OCI-LY7 (cell line): ENCODE results near the gene LHFPL6. TPM values are rescaled to one million over a fixed set of nuclear protein-coding genes. Genes with fewer than 3 reads are reported as not detected.

Source experiments
- BruUV-seq: library from RNA; stranded (reverse); fragments of 400-500 nt; replicated peaks from 2 replicates; lab custom pipeline; 2021; lab: Mats Ljungman, UMichigan
- CTCF ChIA-PET: fragments of 300-600 bp; sonication (Branson Sonifier 250); formaldehyde crosslinking; loops from one replicate; lab custom pipeline; 2022; ENCODE audit warnings: antibody characterized with exemption; ENCODE audit not compliant: unreplicated experiment; lab: Charles Lee
- POLR2A ChIA-PET: fragments of 300-600 bp; sonication (Branson Sonifier 250); formaldehyde crosslinking; loops from one replicate; lab custom pipeline; 2022; ENCODE audit warnings: antibody characterized with exemption; lab: Charles Lee
- DNase-seq: peaks from one replicate; pipeline ENCODE4 v3.0.0-alpha.2; 2015; ENCODE audit warnings: low spot score
- H2AFZ ChIP-seq: fragments of 200-600 bp; sonication (generic), shearing (Covaris generic); 2 replicates; pipeline ENCODE4 v1.6.1; 2014; ENCODE audit warnings: mild to moderate bottlenecking, antibody characterized with exemption, low read length, moderate library complexity
- H3K27ac ChIP-seq: fragments of 200-600 bp; sonication (generic); 2 replicates; pipeline ENCODE4 v1.5.1; 2014; ENCODE audit warnings: mixed run types, low read depth, mild to moderate bottlenecking, moderate library complexity, low read length, inconsistent platforms; ENCODE audit not compliant: poor library complexity, severe bottlenecking
- H3K36me3 ChIP-seq: fragments of 200-600 bp; sonication (generic); 2 replicates; pipeline ENCODE4 v1.6.1; 2014; ENCODE audit warnings: mild to moderate bottlenecking, antibody characterized with exemption, low read length, moderate library complexity, mixed read lengths; ENCODE audit not compliant: insufficient read depth
- H3K4me1 ChIP-seq: fragments of 200-600 bp; sonication (generic); 2 replicates; pipeline ENCODE4 v1.5.1; 2014; ENCODE audit warnings: mild to moderate bottlenecking, low read length; ENCODE audit not compliant: insufficient read depth, poor library complexity, severe bottlenecking
- H3K4me2 ChIP-seq: fragments of 200-600 bp; sonication (generic); 2 replicates; pipeline ENCODE4 v1.6.1; 2014; ENCODE audit warnings: mild to moderate bottlenecking, low read length
- H3K4me3 ChIP-seq: fragments of 200-600 bp; sonication (generic); 2 replicates; pipeline ENCODE4 v1.5.1; 2014; ENCODE audit warnings: mild to moderate bottlenecking, low read depth, low read length; ENCODE audit not compliant: poor library complexity, severe bottlenecking
- H3K79me2 ChIP-seq: fragments of 200-600 bp; sonication (generic); 2 replicates; pipeline ENCODE4 v1.6.1; 2016; ENCODE audit warnings: low read depth, mild to moderate bottlenecking, low read length, moderate library complexity, mixed read lengths; ENCODE audit not compliant: insufficient read depth
- H3K9me2 ChIP-seq: fragments of 200-600 bp; sonication (generic); 2 replicates; pipeline ENCODE4 v1.6.1; 2016; ENCODE audit warnings: mild to moderate bottlenecking, low read length, mixed read lengths; ENCODE audit not compliant: insufficient read depth
- H3K9me3 ChIP-seq: fragments of 200-600 bp; sonication (generic); 2 replicates; pipeline ENCODE4 v1.6.1; 2014; ENCODE audit warnings: mild to moderate bottlenecking, mixed run types, low read length, mixed read lengths
- H4K20me1 ChIP-seq: fragments of 200-600 bp; sonication (generic); 2 replicates; pipeline ENCODE4 v1.6.1; 2014; ENCODE audit warnings: mild to moderate bottlenecking, antibody characterized with exemption, low read length, moderate library complexity, mixed read lengths; ENCODE audit not compliant: insufficient read depth
- EZH2phosphoT487 ChIP-seq: fragments of 200-600 bp; sonication (generic); IDR thresholded peaks from 2 replicates; pipeline ENCODE4 v1.6.1; 2018; ENCODE audit warnings: low read depth, borderline replicate concordance, mild to moderate bottlenecking, mixed run types, antibody characterized with exemption, low read length, moderate library complexity, mixed read lengths
- intact Hi-C: fragments of 100-400 bp; cut with micrococcal nuclease; formaldehyde crosslinking; loops from one replicate; pipeline ENCODE4 v1.10.0; 2022; ENCODE audit not compliant: unreplicated experiment
- total RNA-seq, 2 experiments: library from RNA; depleted of rRNA in 1 of 2; stranded (reverse); fragments of >200 nt in 1 of 2; shearing (Covaris generic) in 1 of 2; gene quantifications; 2 replicates each; pipeline ENCODE4 v1.2.3, GENCODE V29; 2014 to 2022
- TF ChIP-seq, protein P1 (sequence below): fragments of 200-600 bp; sonication (generic); conservative IDR thresholded peaks from 2 replicates; pipeline ENCODE4 v1.5.1; 2014; ENCODE audit warnings: mild to moderate bottlenecking, antibody characterized with exemption, low read length, moderate library complexity, mixed read lengths

The LHFPL6 gene
- total RNA-seq, 2 experiments from 2014 or later, result 15.1 to 27.7 TPM

- H3K4me1 ChIP-seq, result no peaks in the 10 kb centered on the region
- H4K20me1 ChIP-seq, result no peaks in the 10 kb centered on the region
- no peak overlapping the region for H3K27ac ChIP-seq
- TF ChIP-seq, protein P1, sequence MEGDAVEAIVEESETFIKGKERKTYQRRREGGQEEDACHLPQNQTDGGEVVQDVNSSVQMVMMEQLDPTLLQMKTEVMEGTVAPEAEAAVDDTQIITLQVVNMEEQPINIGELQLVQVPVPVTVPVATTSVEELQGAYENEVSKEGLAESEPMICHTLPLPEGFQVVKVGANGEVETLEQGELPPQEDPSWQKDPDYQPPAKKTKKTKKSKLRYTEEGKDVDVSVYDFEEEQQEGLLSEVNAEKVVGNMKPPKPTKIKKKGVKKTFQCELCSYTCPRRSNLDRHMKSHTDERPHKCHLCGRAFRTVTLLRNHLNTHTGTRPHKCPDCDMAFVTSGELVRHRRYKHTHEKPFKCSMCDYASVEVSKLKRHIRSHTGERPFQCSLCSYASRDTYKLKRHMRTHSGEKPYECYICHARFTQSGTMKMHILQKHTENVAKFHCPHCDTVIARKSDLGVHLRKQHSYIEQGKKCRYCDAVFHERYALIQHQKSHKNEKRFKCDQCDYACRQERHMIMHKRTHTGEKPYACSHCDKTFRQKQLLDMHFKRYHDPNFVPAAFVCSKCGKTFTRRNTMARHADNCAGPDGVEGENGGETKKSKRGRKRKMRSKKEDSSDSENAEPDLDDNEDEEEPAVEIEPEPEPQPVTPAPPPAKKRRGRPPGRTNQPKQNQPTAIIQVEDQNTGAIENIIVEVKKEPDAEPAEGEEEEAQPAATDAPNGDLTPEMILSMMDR, result no peak
- no peak for TF ChIP-seq EZH2phosphoT487
- no TSS peak for BruUV-seq
- H2AFZ ChIP-seq, result no peak overlapping the region
- no peak for DNase-seq
- ChIA-PET CTCF (no interaction called here), POLR2A (interaction anchor here (1.2 kb wide), 1 partner anchor 20 kb away, joined by 4 read pairs; no protein-coding TSS in a partner anchor)
- no peaks in the 10 kb centered on the region for H3K79me2 ChIP-seq
- no peak overlapping the region for H3K4me2 ChIP-seq
- no peak overlapping the region for H3K4me3 ChIP-seq
- intact Hi-C loops, result no loop called here
- H3K9me2 ChIP-seq, result no peaks in the 10 kb centered on the region
- H3K36me3 ChIP-seq, result no peaks in the 10 kb centered on the region; the same call in 1 of the 2 replicates
- H3K9me3 ChIP-seq, result no peaks in the 10 kb centered on the region
These were observed 66.1 kb downstream of the LHFPL6 start for GRCh38 chr13:39536906-39537305.

DNA sequence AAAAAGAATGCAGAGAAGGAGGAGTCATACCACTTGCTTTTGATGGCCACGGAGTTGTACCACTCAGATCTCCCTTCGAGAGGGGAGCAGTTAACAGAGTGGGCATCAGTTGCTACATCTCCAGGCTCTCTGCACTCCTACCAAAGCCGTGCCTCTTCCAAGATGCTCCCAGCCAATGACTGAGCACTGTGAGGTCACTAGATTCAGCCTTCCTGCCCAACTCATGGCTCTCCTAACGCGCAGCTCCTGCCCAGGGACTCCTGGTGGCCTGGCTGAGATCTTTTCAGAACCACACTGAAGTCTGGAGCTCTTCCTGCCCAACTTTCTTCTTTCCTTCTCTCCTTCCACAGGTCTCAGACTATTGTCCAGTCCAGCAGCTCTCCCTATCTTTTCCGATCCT, 66.7 kb downstream of the LHFPL6 start:
- no peak for TF ChIP-seq EZH2phosphoT487
- TF ChIP-seq, protein P1, result no peak
- Histone ChIP-seq H3K79me2 (no peaks in the 10 kb centered on the region), H3K27ac (no peak overlapping the region), H3K4me3 (no peak overlapping the region), H3K36me3 (no peaks in the 10 kb centered on the region; the same call in 1 of the 2 replicates), H4K20me1 (no peaks in the 10 kb centered on the region), H3K4me1 (no peaks in the 10 kb centered on the region), H2AFZ (no peak overlapping the region), H3K9me2 (no peaks in the 10 kb centered on the region), H3K9me3 (no peaks in the 10 kb centered on the region), H3K4me2 (no peak overlapping the region)
- POLR2A ChIA-PET, result interaction anchor here (1.0 to 1.6 kb wide), 3 partner anchors 11 to 40 kb away, joined by 3 to 4 read pairs (median 3); no protein-coding TSS in a partner anchor
- no peak for DNase-seq
- CTCF ChIA-PET, result no interaction called here
- no TSS peak for BruUV-seq
- intact Hi-C loops, result no loop called here

- TF ChIP-seq, protein P1, result no peak
- TF ChIP-seq EZH2phosphoT487, result no peak
- POLR2A ChIA-PET, result interaction anchor here (1.2 kb wide), 1 partner anchor 15 kb away, joined by 4 read pairs; no protein-coding TSS in a partner anchor
- intact Hi-C loops, result no loop called here
These were observed 69.3 kb downstream of the LHFPL6 start for GRCh38 chr13:39533651-39534150.

More at GRCh38 chr13:39533651-39534150, 69.3 kb downstream of the LHFPL6 start:
- no peak overlapping the region for H2AFZ ChIP-seq
- H3K9me2 ChIP-seq, result no peaks in the 10 kb centered on the region
- CTCF ChIA-PET, result no interaction called here
- no peak overlapping the region for H3K4me3 ChIP-seq
- no peaks in the 10 kb centered on the region for H3K79me2 ChIP-seq
- BruUV-seq, result no TSS peak
- no peak overlapping the region for H3K4me2 ChIP-seq
- no peak overlapping the region for H3K27ac ChIP-seq
- DNase-seq, result no peak
- H3K9me3 ChIP-seq, result no peaks in the 10 kb centered on the region
- no peaks in the 10 kb centered on the region for H4K20me1 ChIP-seq
- H3K4me1 ChIP-seq, result no peaks in the 10 kb centered on the region
- H3K36me3 ChIP-seq, result no peaks in the 10 kb centered on the region; the same call in 1 of the 2 replicates
